HEK293 (cell line): ENCODE results near the gene ZFP36.

Experiments
- ATF2 ChIP-seq: fragments of 450-650 bp; formaldehyde crosslinking; IDR thresholded peaks from 2 replicates; pipeline ENCODE4 v1.5.1; 2016; ENCODE audit warnings: missing biosample characterization, missing genetic modification characterization, low read depth
- BCL11A ChIP-seq: fragments of 450-650 bp; formaldehyde crosslinking; IDR thresholded peaks from 2 replicates; pipeline ENCODE4 v1.5.1; 2016; ENCODE audit warnings: low read depth, missing biosample characterization, missing genetic modification characterization
- GFI1B ChIP-seq: fragments of 450-650 bp; formaldehyde crosslinking; IDR thresholded peaks from 2 replicates; pipeline ENCODE4 v1.5.1; 2016; ENCODE audit warnings: missing biosample characterization, missing genetic modification characterization
- GLI4 ChIP-seq: fragments of 450-650 bp; formaldehyde crosslinking; IDR thresholded peaks from 2 replicates; pipeline ENCODE4 v1.5.1; 2016; ENCODE audit warnings: missing biosample characterization, missing genetic modification characterization
- PRDM1 ChIP-seq: fragments of 450-650 bp; formaldehyde crosslinking; IDR thresholded peaks from 2 replicates; pipeline ENCODE4; 2016; ENCODE audit warnings: missing biosample characterization, missing genetic modification characterization
- YY1 ChIP-seq: fragments of 450-650 bp; formaldehyde crosslinking; IDR thresholded peaks from 2 replicates; pipeline ENCODE4 v1.5.1; 2018; ENCODE audit warnings: missing biosample characterization, missing genetic modification characterization
- ZBTB17 ChIP-seq: fragments of 450-650 bp; formaldehyde crosslinking; IDR thresholded peaks from 2 replicates; pipeline ENCODE4 v1.5.1; 2016; ENCODE audit warnings: missing biosample characterization, missing genetic modification characterization
- ZFP3 ChIP-seq: fragments of 450-650 bp; formaldehyde crosslinking; IDR thresholded peaks from 2 replicates; pipeline ENCODE4 v1.5.1; 2016; ENCODE audit warnings: low read depth, missing biosample characterization, missing genetic modification characterization
- ZNF10 ChIP-seq: fragments of 450-650 bp; formaldehyde crosslinking; IDR thresholded peaks from 2 replicates; pipeline ENCODE4 v1.5.1; 2017; ENCODE audit warnings: missing biosample characterization, missing genetic modification characterization
- ZNF148 ChIP-seq: fragments of 450-650 bp; formaldehyde crosslinking; IDR thresholded peaks from 2 replicates; pipeline ENCODE4 v1.5.0; 2017; ENCODE audit warnings: missing biosample characterization, missing genetic modification characterization, borderline replicate concordance
- ZNF274 ChIP-seq, 2 experiments: fragments of 200-500 bp in 1 of 2; fragments of 450-650 bp in 1 of 2; sonication (Bioruptor generic) in 1 of 2; formaldehyde crosslinking in 1 of 2; IDR thresholded peaks; 2 replicates each; pipeline versions ENCODE4 v1.5.1 to v1.6.1; 2014 to 2016; ENCODE audit warnings: borderline replicate concordance in 1 of 2, inconsistent platforms in 1 of 2, low read length in 1 of 2, missing biosample characterization in 1 of 2, missing genetic modification characterization in 1 of 2
- ZNF302 ChIP-seq: fragments of 450-650 bp; formaldehyde crosslinking; IDR thresholded peaks from 2 replicates; pipeline ENCODE4 v1.5.1; 2016; ENCODE audit warnings: missing biosample characterization, missing genetic modification characterization, low read depth
- ZNF341 ChIP-seq: fragments of 450-650 bp; formaldehyde crosslinking; IDR thresholded peaks from 2 replicates; pipeline ENCODE4; 2016; ENCODE audit warnings: low read depth, missing biosample characterization, missing genetic modification characterization
- ZNF354C ChIP-seq: fragments of 450-650 bp; formaldehyde crosslinking; IDR thresholded peaks from 2 replicates; pipeline ENCODE4 v1.5.1; 2016; ENCODE audit warnings: missing biosample characterization, missing genetic modification characterization, low read depth, borderline replicate concordance
- ZNF416 ChIP-seq: fragments of 450-650 bp; formaldehyde crosslinking; IDR thresholded peaks from 2 replicates; pipeline ENCODE4 v1.5.1; 2016; ENCODE audit warnings: missing biosample characterization, missing genetic modification characterization
- ZNF513 ChIP-seq: fragments of 450-650 bp; IDR thresholded peaks from 2 replicates; pipeline ENCODE4 v1.5.1; 2018; ENCODE audit warnings: missing biosample characterization, missing genetic modification characterization
- ZNF521 ChIP-seq: fragments of 450-650 bp; formaldehyde crosslinking; IDR thresholded peaks from 2 replicates; pipeline ENCODE4 v1.5.1; 2017; ENCODE audit warnings: missing biosample characterization, mild to moderate bottlenecking, missing genetic modification characterization
- ZNF530 ChIP-seq: fragments of 450-650 bp; formaldehyde crosslinking; IDR thresholded peaks from 2 replicates; pipeline ENCODE4 v1.5.1; 2016; ENCODE audit warnings: low read depth, missing biosample characterization, missing genetic modification characterization
- ZNF549 ChIP-seq: fragments of 450-650 bp; IDR thresholded peaks from 2 replicates; pipeline ENCODE4 v1.5.1; 2018; ENCODE audit warnings: missing biosample characterization, missing genetic modification characterization, mild to moderate bottlenecking, inconsistent platforms, moderate library complexity
- ZNF621 ChIP-seq: fragments of 450-650 bp; formaldehyde crosslinking; IDR thresholded peaks from 2 replicates; pipeline ENCODE4 v1.5.1; 2017; ENCODE audit warnings: missing biosample characterization, missing genetic modification characterization
- ZNF623 ChIP-seq: fragments of 450-650 bp; formaldehyde crosslinking; IDR thresholded peaks from 2 replicates; pipeline ENCODE4 v1.5.1; 2016; ENCODE audit warnings: missing biosample characterization, missing genetic modification characterization
- ZNF658 ChIP-seq: fragments of 450-650 bp; formaldehyde crosslinking; IDR thresholded peaks from 2 replicates; pipeline ENCODE4; 2016; ENCODE audit warnings: missing biosample characterization, missing genetic modification characterization
- ZNF660 ChIP-seq: fragments of 450-650 bp; IDR thresholded peaks from 2 replicates; pipeline ENCODE4 v1.5.1; 2018; ENCODE audit warnings: missing biosample characterization, mild to moderate bottlenecking, missing genetic modification characterization
- ZNF664 ChIP-seq: fragments of 450-650 bp; formaldehyde crosslinking; IDR thresholded peaks from 2 replicates; pipeline ENCODE4 v1.5.1; 2016; ENCODE audit warnings: missing biosample characterization, missing genetic modification characterization
- ZNF768 ChIP-seq: fragments of 450-650 bp; formaldehyde crosslinking; IDR thresholded peaks from 2 replicates; pipeline ENCODE4 v1.5.1; 2018; ENCODE audit warnings: missing biosample characterization, mild to moderate bottlenecking, missing genetic modification characterization
- ZNF777 ChIP-seq: fragments of 450-650 bp; formaldehyde crosslinking; IDR thresholded peaks from 2 replicates; pipeline ENCODE4 v1.5.1; 2017; ENCODE audit warnings: missing biosample characterization, missing genetic modification characterization, borderline replicate concordance
- ZSCAN30 ChIP-seq: fragments of 450-650 bp; IDR thresholded peaks from 2 replicates; pipeline ENCODE4 v1.5.1; 2018; ENCODE audit warnings: missing biosample characterization, mild to moderate bottlenecking, missing genetic modification characterization, moderate library complexity
- TF ChIP-seq, protein P1 (sequence below): fragments of 450-650 bp; formaldehyde crosslinking; IDR thresholded peaks from 2 replicates; pipeline ENCODE4 v1.5.1; 2016; ENCODE audit warnings: missing biosample characterization, missing genetic modification characterization
- TF ChIP-seq, protein P2 (sequence below): fragments of 450-650 bp; formaldehyde crosslinking; IDR thresholded peaks from 2 replicates; pipeline ENCODE4 v1.5.1; 2016; ENCODE audit warnings: missing biosample characterization, missing genetic modification characterization, borderline replicate concordance

ZFP36 gene

DNA sequence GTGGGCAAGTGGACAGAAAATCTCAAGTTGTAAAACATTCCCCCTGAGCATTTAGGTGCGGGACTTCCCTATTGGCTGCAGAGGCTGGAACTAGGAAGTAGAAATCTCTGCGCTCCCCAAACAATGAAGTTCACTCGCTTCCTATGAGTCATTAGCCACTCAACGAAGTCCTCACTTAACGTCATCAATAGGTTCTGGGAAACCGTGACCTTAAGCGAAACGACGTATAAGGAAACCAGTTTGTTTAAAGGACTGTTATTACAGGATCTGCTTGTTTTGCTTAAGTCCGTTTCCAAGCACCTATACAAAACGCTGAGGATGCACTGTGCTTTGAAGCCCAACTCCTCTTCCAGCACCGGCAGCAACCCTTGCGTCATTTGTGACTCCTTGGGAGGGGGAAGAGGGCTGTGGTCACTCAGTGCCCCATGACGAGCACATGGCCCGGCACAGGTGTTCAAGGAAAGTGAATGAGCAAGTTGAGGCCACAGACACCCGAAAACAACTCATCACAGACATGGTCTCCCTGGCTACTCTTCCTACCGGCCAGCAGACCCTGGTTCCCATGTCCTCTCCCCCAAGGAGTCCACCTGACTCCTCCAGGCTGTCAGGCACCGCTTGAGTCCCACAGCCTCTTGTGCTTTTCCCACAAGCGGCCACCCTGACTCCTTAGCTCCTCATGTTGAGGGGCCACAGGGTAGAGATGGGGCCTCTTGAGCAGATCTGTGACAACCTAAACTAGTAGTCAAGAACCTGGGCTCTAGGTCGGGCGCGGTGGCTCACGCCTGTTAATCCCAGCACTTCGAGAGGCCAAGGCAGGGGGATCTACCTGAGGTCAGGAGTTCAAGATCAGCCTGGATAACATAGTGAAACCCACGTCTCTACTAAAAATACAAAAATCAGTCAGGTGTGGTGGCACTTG lies 24.3 kb downstream of the ZFP36 start (continued):
- no peak for TF ChIP-seq ZNF530 (tag by site-specific recombination)
- no peak for TF ChIP-seq ZNF354C
- TF ChIP-seq GLI4 (tag by site-specific recombination): no peak
- peak; percentile 78 for TF ChIP-seq ATF2
- TF ChIP-seq ZSCAN30 (tag by site-specific recombination): no peak
- TF ChIP-seq ZNF664 (tag by site-specific recombination): peak; percentile 79; the same call in 1 of the 2 replicates
- no peak for TF ChIP-seq YY1 (tag by site-specific recombination)
- TF ChIP-seq, protein P1, sequence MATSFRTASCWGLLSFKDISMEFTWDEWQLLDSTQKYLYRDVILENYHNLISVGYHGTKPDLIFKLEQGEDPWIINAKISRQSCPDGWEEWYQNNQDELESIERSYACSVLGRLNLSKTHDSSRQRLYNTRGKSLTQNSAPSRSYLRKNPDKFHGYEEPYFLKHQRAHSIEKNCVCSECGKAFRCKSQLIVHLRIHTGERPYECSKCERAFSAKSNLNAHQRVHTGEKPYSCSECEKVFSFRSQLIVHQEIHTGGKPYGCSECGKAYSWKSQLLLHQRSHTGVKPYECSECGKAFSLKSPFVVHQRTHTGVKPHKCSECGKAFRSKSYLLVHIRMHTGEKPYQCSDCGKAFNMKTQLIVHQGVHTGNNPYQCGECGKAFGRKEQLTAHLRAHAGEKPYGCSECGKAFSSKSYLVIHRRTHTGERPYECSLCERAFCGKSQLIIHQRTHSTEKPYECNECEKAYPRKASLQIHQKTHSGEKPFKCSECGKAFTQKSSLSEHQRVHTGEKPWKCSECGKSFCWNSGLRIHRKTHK (tag by site-specific recombination): no peak
- 0 out of 2 replicates have a peak, but pooled peaks have one; percentile 14 for TF ChIP-seq ZNF623 (tag by site-specific recombination)
- no peak for TF ChIP-seq ZNF777 (tag by site-specific recombination)
- TF ChIP-seq ZNF660 (tag by site-specific recombination): peak; percentile 88
- peak; percentile 94 for TF ChIP-seq PRDM1 (tag by site-specific recombination)
- TF ChIP-seq ZNF302: no peak
- TF ChIP-seq ZNF768 (tag by site-specific recombination): 0 out of 2 replicates have a peak, but pooled peaks have one; percentile 8
- TF ChIP-seq ZNF549 (tag by site-specific recombination): no peak
- TF ChIP-seq ZNF148 (tag by site-specific recombination): no peak
- TF ChIP-seq ZBTB17: peak; percentile 91
- TF ChIP-seq, protein P2, sequence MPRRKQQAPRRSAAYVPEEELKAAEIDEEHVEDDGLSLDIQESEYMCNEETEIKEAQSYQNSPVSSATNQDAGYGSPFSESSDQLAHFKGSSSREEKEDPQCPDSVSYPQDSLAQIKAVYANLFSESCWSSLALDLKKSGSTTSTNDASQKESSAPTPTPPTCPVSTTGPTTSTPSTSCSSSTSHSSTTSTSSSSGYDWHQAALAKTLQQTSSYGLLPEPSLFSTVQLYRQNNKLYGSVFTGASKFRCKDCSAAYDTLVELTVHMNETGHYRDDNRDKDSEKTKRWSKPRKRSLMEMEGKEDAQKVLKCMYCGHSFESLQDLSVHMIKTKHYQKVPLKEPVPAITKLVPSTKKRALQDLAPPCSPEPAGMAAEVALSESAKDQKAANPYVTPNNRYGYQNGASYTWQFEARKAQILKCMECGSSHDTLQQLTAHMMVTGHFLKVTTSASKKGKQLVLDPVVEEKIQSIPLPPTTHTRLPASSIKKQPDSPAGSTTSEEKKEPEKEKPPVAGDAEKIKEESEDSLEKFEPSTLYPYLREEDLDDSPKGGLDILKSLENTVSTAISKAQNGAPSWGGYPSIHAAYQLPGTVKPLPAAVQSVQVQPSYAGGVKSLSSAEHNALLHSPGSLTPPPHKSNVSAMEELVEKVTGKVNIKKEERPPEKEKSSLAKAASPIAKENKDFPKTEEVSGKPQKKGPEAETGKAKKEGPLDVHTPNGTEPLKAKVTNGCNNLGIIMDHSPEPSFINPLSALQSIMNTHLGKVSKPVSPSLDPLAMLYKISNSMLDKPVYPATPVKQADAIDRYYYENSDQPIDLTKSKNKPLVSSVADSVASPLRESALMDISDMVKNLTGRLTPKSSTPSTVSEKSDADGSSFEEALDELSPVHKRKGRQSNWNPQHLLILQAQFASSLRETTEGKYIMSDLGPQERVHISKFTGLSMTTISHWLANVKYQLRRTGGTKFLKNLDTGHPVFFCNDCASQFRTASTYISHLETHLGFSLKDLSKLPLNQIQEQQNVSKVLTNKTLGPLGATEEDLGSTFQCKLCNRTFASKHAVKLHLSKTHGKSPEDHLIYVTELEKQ (tag by site-specific recombination): 0 out of 2 replicates have a peak, but pooled peaks have one; percentile 24
- no peak for TF ChIP-seq ZNF513 (tag by site-specific recombination)
- TF ChIP-seq ZNF274 (IDR thresholded peaks at IDR 0.05; ENCODE audit: low read length): no peak
- TF ChIP-seq ZNF274 (tag by site-specific recombination; IDR thresholded peaks at IDR 0.05; ENCODE audit: borderline replicate concordance): no peak
- no peak for TF ChIP-seq ZNF341 (tag by site-specific recombination)
- TF ChIP-seq ZNF521 (tag by site-specific recombination): no peak
- TF ChIP-seq BCL11A: peak; percentile 94
- peak; percentile 92 for TF ChIP-seq GFI1B (tag by site-specific recombination)
- no peak for TF ChIP-seq ZNF658 (tag by site-specific recombination)
- TF ChIP-seq ZNF621 (tag by site-specific recombination): no peak
- no peak for TF ChIP-seq ZNF416 (tag by site-specific recombination)
- no peak for TF ChIP-seq ZFP3 (tag by site-specific recombination)
- peak; percentile 71 for TF ChIP-seq ZNF10 (tag by site-specific recombination)
